IMR-90 (cell line): Measurements from ENCODE around the gene MACF1. TPM values are rescaled to one million over a fixed set of nuclear protein-coding genes. Genes with fewer than 3 reads are reported as not detected.

Source experiments
- ATAC-seq: fragments of 200-7000 bp; cut with Tn5 transposase; 2 replicates; pipeline ENCODE4 v1.9.1; 2020; ENCODE audit warnings: low read depth, mild to moderate bottlenecking, moderate library complexity
- BruUV-seq: library from RNA; stranded (reverse); fragments of 400-500 nt; replicated peaks from 2 replicates; lab custom pipeline; 2021; lab: Mats Ljungman, UMichigan
- CTCF ChIA-PET: fragments of 300-600 bp; formaldehyde crosslinking; extraction: SDS; loops from one replicate; lab custom pipeline; 2021; ENCODE audit warnings: antibody characterized with exemption; lab: Yijun Ruan, JAX
- POLR2A ChIA-PET: fragments of 300-600 bp; sonication (Branson Sonifier 250); formaldehyde crosslinking; loops from one replicate; lab custom pipeline; 2022; ENCODE audit warnings: antibody characterized with exemption; ENCODE audit not compliant: unreplicated experiment; lab: Charles Lee
- DNase-seq: peaks from one replicate; pipeline ENCODE4 v3.0.0; 2013
- H2AFZ ChIP-seq: replicated peaks from 2 replicates; pipeline ENCODE3; 2013; ENCODE audit warnings: low read length, mild to moderate bottlenecking; ENCODE audit not compliant: poor library complexity
- H2AK5ac ChIP-seq: 2 replicates; pipeline ENCODE4 v1.6.1; 2013; ENCODE audit warnings: low read depth, low read length, inconsistent platforms
- H2AK9ac ChIP-seq: replicated peaks from 2 replicates; pipeline ENCODE3; 2013; ENCODE audit warnings: mild to moderate bottlenecking, low read depth, low read length, moderate library complexity; ENCODE audit not compliant: poor library complexity
- H2BK120ac ChIP-seq: 2 replicates; pipeline ENCODE4 v1.6.1; 2013; ENCODE audit warnings: low read depth, low read length, inconsistent platforms
- H2BK15ac ChIP-seq: 3 replicates; pipeline ENCODE4 v1.6.1; 2013; ENCODE audit warnings: low read depth, low read length, inconsistent platforms
- H2BK20ac ChIP-seq: 2 replicates; pipeline ENCODE4 v1.6.1; 2013; ENCODE audit warnings: low read depth, mild to moderate bottlenecking, inconsistent platforms, low read length, moderate library complexity
- H2BK5ac ChIP-seq: 2 replicates; pipeline ENCODE4 v1.6.1; 2013; ENCODE audit warnings: mild to moderate bottlenecking, low read depth, low read length, inconsistent platforms; ENCODE audit not compliant: poor library complexity, severe bottlenecking
- H3K14ac ChIP-seq: replicated peaks from 2 replicates; pipeline ENCODE4 v1.6.1; 2013; ENCODE audit warnings: low read depth, low read length, inconsistent platforms
- H3K18ac ChIP-seq: 2 replicates; pipeline ENCODE4 v1.6.1; 2013; ENCODE audit warnings: low read depth, low read length, control low read depth
- H3K23ac ChIP-seq: 2 replicates; pipeline ENCODE4 v1.6.1; 2013; ENCODE audit warnings: low read depth, low read length, inconsistent platforms
- H3K27ac ChIP-seq: 2 replicates; pipeline ENCODE4 v1.5.1; 2013; ENCODE audit warnings: mild to moderate bottlenecking, control low read depth, low read length; ENCODE audit not compliant: insufficient read depth
- H3K27me3 ChIP-seq: 2 replicates; pipeline ENCODE4 v1.6.1; 2013; ENCODE audit warnings: low read length; ENCODE audit not compliant: control insufficient read depth, insufficient read depth
- H3K36me3 ChIP-seq: 2 replicates; pipeline ENCODE4 v1.6.1; 2013; ENCODE audit warnings: low read length, mixed read lengths; ENCODE audit not compliant: control insufficient read depth, insufficient read depth
- H3K4ac ChIP-seq: 2 replicates; pipeline ENCODE4 v1.6.1; 2013; ENCODE audit warnings: low read depth, low read length, inconsistent platforms
- H3K4me1 ChIP-seq: 2 replicates; pipeline ENCODE4 v1.6.1; 2013; ENCODE audit warnings: low read length, mixed read lengths; ENCODE audit not compliant: control insufficient read depth, insufficient read depth
- H3K4me2 ChIP-seq: 2 replicates; pipeline ENCODE4 v1.6.1; 2013; ENCODE audit warnings: low read depth, mild to moderate bottlenecking, control low read depth, low read length, moderate library complexity
- H3K4me3 ChIP-seq: 2 replicates; pipeline ENCODE4 v1.5.1; 2013; ENCODE audit warnings: low read depth, mild to moderate bottlenecking, control low read depth, low read length, moderate library complexity; ENCODE audit not compliant: insufficient read depth
- H3K56ac ChIP-seq: 2 replicates; pipeline ENCODE4 v1.6.1; 2013; ENCODE audit warnings: low read length, inconsistent platforms; ENCODE audit not compliant: insufficient read depth; ENCODE audit errors: extremely low read depth
- H3K79me1 ChIP-seq, 2 experiments: 2 replicates each; pipeline ENCODE4 v1.6.1; 2013; ENCODE audit warnings: low read length in 2 of 2, inconsistent platforms in 1 of 2, low read depth in 1 of 2
- H3K9ac ChIP-seq: 2 replicates; pipeline ENCODE4 v1.6.1; 2013; ENCODE audit warnings: low read depth, low read length, control low read depth
- H3K9me1 ChIP-seq: 2 replicates; pipeline ENCODE4 v1.6.1; 2013; ENCODE audit warnings: low read length, inconsistent platforms; ENCODE audit not compliant: insufficient read depth
- H3K9me3 ChIP-seq: 2 replicates; pipeline ENCODE4 v1.6.1; 2013; ENCODE audit warnings: low read length; ENCODE audit not compliant: control insufficient read depth, insufficient read depth
- H4K20me1 ChIP-seq: 2 replicates; pipeline ENCODE4 v1.6.1; 2013; ENCODE audit warnings: low read length, inconsistent platforms; ENCODE audit not compliant: insufficient read depth
- H4K5ac ChIP-seq: 2 replicates; pipeline ENCODE4 v1.6.1; 2013; ENCODE audit warnings: mild to moderate bottlenecking, low read depth, low read length, control low read depth
- H4K8ac ChIP-seq, 2 experiments: 2 replicates each; pipeline ENCODE4 v1.6.1; 2013; ENCODE audit warnings: low read depth in 2 of 2, low read length in 2 of 2, control low read depth in 1 of 2, inconsistent platforms in 1 of 2
- H4K91ac ChIP-seq: 2 replicates; pipeline ENCODE4 v1.6.1; 2013; ENCODE audit warnings: low read depth, low read length, inconsistent platforms; ENCODE audit not compliant: insufficient read depth
- CEBPB ChIP-seq: IDR thresholded peaks from 2 replicates; pipeline ENCODE4 v1.6.1; 2012; ENCODE audit warnings: low read depth, low read length, improper control_type of control experiment
- FOS ChIP-seq: fragments of 150-350 bp; IDR thresholded peaks from 2 replicates; pipeline ENCODE4 v1.6.1; 2016; ENCODE audit warnings: low read depth, low read length
- POLR2A ChIP-seq: IDR thresholded peaks from 2 replicates; pipeline ENCODE4 v1.6.1; 2012; ENCODE audit warnings: mild to moderate bottlenecking, low read depth, low read length
- WGBS, 2 experiments: methylation state at CpG; one replicate each; pipeline versions ENCODE4 v1.1.5 to v1.1.7; 2013; ENCODE audit warnings: missing lambda C conversion rate in 2 of 2; ENCODE audit not compliant: insufficient read length in 1 of 2; ENCODE audit errors: extremely low coverage in 2 of 2; 5-methylcytosine and 5-hydroxymethylcytosine counted together
- dilution Hi-C: fragments of 300-500 bp; cut with HindIII; formaldehyde crosslinking; loops from one replicate; pipeline ENCODE4 v1.14.3; 2018; ENCODE audit warnings: low sequenced_read_pairs; ENCODE audit not compliant: unreplicated experiment
- in situ Hi-C: fragments of 300-500 bp; cut with MboI; formaldehyde crosslinking; loops from 3 replicates; pipeline ENCODE4 v1.14.3; 2019; ENCODE audit warnings: low sequenced_read_pairs, inconsistent platforms, mixed read lengths
- intact Hi-C: fragments of 100-400 bp; cut with micrococcal nuclease; formaldehyde crosslinking; loops from 2 replicates; pipeline ENCODE4 v1.10.0; 2022
- polyA plus RNA-seq, 3 experiments: library from polyadenylated mRNA; depleted of rRNA; stranded (reverse); fragments of >200 nt; gene quantifications; 2 replicates each; pipeline ENCODE4 v1.2.3, GENCODE V29; 2012; ENCODE audit warnings: low replicate concordance in 1 of 3
- total RNA-seq: library from RNA; depleted of rRNA; stranded (reverse); fragments of >200 nt; gene quantifications from 2 replicates; pipeline ENCODE4 v1.2.3, GENCODE V29; 2012

Gene MACF1
- total and polyA plus RNA-seq, 2 of the 4 experiments (the other 2 are of a cell fraction), result 67.6 to 369 TPM

DNA sequence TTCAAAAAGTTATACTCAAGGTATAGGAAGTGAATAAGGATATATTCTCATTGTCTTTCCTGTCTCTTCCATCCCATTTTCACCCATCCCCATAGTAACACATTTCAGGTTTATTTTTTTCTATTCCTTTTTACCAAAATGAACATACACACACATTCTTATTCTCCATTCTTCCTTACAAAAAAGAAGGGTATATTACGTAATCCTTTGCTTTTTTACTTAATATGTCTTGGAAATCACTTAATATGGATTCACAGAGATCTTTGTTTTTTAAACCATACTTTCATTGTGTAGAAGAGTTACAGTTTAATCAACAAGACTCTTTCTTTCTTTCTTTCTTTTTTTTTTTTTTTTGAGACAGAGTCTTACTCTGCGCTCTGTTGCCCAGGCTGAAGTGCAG lies 158.8 kb downstream of the MACF1 start:
- ATAC-seq, result no peak
- Histone ChIP-seq H3K27ac (no peak overlapping the region), H3K4me1 (no peaks in the 10 kb centered on the region), H3K9me1 (no peaks in the 10 kb centered on the region; the same call in 1 of the 2 replicates), H2AFZ (no peak overlapping the region), H3K4me3 (no peak overlapping the region), H3K18ac (no peak overlapping the region), H2BK15ac (no peak overlapping the region), H2BK120ac (no peak overlapping the region), H4K91ac (no peak overlapping the region), H3K36me3 (peaks cover 35% of the 10 kb centered on the region), H2BK5ac (no peak overlapping the region), H4K8ac (no peak overlapping the region), H3K27me3 (no peaks in the 10 kb centered on the region), H3K4ac (no peak overlapping the region), H3K79me1 (peaks cover 8 to 29% of the 10 kb centered on the region in 2 experiments), H3K9me3 (no peaks in the 10 kb centered on the region), H4K20me1 (no peaks in the 10 kb centered on the region), H2AK5ac (no peak overlapping the region), H3K14ac (no peak overlapping the region), H2BK20ac (no peak overlapping the region), H3K9ac (no peak overlapping the region), H2AK9ac (no peak overlapping the region), H3K4me2 (no peak overlapping the region), H4K5ac (no peak overlapping the region), H3K56ac (no peak overlapping the region), H3K23ac (no peak overlapping the region)
- intact Hi-C loops (no loop called here), dilution Hi-C loops (loop anchor here (25.0 kb wide), 1 partner anchor 99 kb away; no protein-coding TSS in a partner anchor), in situ Hi-C loops (no loop called here)
- ChIA-PET CTCF (interaction anchor here (1.2 kb wide), 1 partner anchor 10 kb away, joined by 5 read pairs; no protein-coding TSS in a partner anchor), POLR2A (no interaction called here)
- TF ChIP-seq CEBPB, result peak; percentile 83
- no peak for TF ChIP-seq POLR2A
- no peak for TF ChIP-seq FOS
- BruUV-seq, result no TSS peak
- no peak for DNase-seq
- WGBS, 2 experiments, result no CpG with 5 or more reads among the region's 2 CpGs
